NCI-H524 treated with DMSO at 0.1 percent for 48 hours (cell line): ENCODE results near the gene IL24.

Experiments
- DNase-seq: peaks from one replicate; lab custom pipeline; 2025; lab: John Stamatoyannopoulos, UW

The IL24 gene

DNA sequence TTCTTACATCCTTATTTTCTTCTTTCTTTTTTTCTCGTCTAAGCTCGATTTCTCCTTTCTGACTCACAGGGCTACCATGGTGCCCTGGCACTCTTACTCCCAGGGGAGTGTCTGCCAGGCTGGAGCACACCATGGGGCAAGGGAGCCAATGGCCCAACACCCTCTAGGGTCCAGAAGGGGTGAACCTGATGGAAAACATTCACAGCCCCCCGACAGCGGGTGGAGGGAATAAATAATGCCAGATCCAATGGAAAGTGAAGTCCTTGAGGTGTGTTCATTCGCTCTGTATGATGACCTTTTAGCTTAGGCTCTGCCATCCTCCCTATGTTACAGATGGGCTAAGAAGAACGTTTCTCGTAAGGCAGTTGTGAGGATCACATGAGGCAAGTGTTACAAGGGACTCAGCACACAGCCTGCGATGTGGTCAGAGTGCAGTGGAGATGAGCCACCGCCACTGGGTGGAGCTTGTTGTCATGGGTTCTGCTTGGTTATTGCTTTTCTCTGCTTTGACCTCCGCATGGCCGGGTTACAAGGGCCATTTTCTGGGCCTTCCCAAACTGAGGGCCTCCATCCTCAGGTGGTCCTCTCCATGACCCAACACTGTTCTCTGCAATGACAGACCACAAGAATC is 28.0 kb downstream of the IL24 start:
- no peak for DNase-seq

DNA sequence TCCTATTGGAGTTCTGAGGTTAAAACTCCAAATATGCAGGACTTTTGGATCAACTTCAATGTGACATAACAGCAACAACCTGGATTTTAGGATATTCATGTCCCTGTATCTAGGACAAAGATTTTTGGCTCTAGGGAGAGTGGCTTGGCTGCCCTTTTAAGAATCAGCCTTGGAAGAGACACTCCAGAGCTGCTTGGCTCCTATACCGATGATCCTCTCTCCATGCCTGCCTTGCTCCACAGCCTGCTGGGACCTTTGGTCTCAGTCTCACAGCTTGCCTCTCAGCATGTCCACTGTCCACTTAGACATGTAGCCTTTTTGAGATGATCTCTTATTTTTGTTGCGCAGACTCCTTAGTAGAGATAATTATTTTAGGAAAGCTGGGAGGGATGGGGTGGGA is 29.0 kb downstream of the IL24 start:
- no peak for DNase-seq

DNA sequence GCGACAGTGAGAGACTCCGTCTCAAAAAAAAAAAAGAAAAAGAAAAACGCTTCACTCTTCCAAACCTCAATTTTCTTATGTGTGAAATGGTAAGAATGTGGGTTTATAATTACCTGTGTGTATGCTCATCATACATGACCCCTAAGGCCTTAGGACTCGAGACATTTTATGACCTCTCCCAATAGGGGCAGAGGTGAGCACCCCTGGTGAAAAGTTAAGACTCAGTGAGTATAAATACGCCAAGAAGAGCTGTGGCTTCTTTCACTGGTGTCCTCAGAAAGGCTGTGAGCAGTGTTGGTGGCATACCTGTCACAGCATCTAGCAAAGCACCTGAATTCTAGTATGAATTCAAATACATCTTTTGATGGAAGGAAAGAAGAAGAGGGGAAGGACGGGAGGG is 32.3 kb downstream of the IL24 start:
- DNase-seq, result no peak

DNA sequence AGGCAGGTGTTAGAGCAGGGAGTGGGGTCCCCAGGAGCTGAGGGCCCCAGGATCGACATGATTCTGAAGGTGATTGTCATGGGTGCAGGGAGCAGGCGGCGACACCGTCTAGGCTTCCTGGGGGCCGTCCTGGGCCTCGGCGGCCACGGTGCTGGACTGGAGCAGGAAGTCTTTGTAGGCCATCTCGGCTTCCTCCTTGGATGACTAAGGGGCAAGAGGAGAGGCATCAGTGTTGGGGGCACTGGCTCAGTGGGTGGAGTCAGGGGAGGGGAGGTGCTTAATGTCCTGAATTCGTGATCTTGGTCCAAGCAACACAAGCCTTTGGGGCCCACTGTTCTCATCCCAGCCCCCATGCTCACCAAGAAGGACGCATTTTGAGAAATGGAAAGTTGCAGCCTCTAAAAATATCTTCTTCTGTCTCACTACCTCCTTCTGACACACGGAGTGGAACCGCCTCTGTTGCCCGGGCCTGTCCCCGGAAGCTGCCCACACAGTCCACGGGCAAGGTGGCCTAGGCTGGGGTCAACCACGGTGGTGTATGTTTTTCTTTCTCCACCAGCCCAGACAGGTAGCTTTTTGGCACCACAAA is 33.1 kb downstream of the IL24 start:
- DNase-seq, result no peak

DNA sequence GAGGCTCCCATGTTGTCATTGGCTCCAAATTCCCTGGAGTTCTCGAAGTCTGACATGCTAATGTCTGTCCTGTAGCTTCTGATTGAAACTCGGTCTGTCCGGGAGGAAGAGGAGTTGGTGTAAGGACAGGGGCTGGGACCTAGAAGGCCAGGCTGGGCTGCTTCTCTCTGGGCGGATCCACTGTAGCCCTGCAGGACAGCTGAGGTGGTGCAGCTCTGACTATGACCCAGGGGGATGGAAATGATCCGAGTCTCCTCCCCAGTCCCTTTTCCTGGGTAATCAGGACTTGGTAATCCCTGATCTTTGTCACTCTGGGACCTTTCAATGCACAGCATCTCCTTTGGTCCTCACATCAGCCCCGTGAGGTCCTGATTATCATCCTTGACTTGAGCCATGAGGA is 34.5 kb downstream of the IL24 start:
- DNase-seq, result no peak

DNA sequence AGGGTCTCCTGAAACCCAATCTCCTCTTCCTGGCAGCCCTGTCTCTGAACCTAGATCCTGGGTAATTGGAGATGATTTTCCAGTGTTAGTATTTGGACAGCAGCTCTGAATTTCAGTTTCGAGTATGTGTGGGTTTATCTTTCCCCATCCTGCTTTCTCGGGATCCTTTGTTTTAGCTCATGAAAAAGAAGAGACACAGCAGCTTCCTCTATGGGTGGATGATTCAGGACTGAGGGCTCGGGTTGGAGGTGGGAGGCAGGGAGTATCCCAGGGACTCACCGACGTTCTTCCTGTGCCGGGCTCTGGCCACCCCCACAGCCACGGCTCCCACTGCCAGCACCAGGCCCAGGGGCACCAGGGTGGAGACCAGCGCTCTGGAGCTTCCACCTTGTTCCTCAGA is 34.9 kb downstream of the IL24 start:
- no peak for DNase-seq

DNA sequence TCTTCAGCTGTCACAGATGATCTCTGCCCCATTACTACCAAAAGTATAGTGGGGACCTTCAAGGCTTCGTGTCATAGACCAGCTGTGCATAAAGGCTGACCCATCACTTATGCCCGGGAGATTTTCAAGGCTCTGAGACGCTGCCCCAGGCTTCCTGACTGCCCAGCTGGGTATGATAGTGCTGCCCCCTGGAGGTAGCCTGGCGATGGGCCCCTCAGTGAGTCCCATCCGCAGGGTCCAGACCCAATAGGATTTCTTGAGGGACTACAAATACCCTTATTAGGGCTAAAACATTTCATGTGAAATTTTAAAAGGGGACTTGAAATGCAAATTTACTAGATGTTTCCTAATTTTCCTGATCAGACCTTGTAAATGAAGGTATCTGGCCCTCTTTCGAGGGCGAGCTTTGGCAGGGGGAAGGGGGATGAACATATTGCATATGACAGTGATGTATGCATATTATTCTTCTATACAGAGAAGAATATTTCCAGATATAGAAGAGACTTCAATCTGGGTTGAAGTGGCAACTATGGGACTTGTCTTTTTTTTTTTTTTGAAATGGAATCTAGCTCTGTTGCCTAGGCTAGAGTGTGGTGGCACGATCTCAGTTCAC is 36.2 kb downstream of the IL24 start:
- DNase-seq, result no peak

DNA sequence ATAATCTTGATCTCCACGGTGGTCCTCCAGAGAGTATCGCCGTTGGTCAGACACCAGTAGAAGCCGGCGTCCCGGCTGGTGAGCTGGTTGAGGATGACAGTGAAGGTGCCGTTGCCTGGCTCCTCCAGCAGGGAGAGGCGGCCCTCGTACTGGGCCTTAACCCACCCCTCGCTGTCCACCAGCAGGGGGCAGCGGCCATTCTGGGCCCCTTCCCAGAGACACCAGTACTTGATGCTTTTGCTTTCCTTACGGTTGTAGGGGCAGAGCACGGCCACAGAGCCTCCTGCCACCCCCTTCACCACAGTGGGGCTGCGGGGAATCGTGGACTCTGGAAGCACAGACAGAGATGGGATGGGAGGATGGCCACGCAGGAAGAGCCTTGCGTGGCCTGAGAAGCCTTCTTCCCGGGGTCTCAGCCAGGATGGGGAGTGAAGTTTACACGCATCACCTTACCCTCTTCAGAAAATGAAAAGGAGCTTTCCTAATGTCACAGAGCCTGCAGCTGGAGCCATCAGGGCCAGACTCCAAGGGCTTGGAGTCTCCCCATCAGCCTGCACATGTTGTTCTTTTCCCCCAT is 38.3 kb downstream of the IL24 start:
- DNase-seq, result no peak

DNA sequence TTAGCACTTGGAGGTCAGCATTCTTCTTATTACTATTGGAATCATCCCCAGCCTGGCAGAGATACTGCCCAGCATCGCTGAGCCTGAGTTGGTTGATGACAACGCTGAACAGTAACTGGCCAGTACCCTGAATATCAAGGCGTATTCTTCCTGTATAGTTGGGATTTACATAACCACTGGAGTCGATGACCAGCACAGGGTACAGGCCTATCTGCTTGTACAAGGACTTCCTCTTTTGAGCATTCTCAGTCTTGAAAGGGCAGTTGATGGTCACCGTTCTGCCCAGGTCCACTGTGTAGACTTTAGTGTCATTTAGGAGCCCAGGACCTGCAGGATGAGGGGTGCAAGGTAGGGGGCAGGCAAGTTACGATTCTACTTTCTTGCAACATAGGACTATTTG is 40.2 kb downstream of the IL24 start:
- no peak for DNase-seq

DNA sequence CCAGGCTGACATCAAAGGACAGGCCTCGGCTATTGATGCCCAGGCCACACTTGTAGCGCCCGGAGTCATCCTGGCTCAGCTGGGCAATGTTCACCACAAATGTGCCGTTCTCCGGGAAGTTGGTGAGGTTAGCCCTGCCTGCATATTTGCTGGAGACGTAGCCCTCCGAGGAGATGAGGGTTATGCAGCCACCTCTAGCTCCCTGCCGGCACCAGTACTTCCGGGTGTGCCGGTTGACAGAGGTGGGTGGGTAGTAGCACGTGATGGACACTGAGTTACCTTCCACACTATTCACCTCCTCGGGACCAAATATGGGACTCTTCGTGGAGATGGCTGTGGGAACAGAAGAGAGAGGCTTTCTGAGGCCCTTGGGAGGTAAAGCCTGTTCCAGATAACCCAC is 41.9 kb downstream of the IL24 start:
- no peak for DNase-seq

DNA sequence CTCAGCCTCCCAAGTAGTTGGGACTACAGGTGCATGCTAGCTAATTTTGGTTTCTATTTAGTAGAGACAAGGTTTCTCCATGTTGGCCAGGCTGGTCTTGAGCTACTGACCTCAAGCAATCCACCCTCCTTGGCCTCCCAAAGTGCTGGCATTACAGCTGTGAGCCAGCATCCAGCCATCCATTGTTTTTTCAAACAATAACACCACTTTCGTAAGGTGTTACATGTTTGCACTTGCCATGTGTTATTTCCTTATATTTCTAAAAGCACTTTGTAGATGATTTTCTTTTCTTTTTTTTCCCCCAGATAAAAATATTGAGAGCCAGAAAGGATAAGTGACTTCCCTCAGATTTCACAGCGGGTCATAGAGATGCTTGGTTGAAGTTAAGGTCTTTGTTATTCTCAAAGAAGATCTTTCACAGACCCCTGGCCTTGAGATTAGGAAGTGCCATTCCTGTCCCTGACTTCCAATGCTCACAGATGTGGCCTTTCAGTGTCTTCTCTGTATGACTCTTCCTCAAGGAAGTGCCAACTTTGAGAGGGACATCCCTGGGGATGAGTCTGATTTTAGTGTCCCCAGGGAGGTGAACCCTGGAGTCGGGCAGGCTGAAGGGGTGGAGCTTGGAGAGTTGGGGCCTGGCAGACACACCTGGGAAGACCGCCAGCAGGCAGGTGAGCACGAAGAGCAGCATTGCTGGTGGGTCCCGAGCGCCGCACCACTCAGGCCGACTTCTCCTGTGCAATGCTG is 42.8 kb downstream of the IL24 start:
- DNase-seq, result no peak

DNA sequence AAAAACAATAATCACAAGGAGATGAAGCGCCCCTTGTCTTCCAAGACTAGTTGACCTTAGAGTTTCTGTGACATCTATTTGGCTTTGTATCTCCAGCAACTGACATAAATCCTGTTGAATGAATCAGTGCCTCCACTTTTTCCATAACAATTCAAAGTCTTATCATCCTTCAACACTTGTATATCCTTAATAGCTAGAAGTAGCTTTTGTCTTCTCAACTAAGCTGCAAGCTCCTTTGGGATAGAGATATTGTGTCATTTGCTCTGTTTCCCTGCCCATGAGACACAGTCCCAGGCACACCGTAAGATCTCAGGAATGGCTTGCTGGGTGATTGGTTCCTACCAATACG is 43.3 kb downstream of the IL24 start:
- DNase-seq, result no peak

DNA sequence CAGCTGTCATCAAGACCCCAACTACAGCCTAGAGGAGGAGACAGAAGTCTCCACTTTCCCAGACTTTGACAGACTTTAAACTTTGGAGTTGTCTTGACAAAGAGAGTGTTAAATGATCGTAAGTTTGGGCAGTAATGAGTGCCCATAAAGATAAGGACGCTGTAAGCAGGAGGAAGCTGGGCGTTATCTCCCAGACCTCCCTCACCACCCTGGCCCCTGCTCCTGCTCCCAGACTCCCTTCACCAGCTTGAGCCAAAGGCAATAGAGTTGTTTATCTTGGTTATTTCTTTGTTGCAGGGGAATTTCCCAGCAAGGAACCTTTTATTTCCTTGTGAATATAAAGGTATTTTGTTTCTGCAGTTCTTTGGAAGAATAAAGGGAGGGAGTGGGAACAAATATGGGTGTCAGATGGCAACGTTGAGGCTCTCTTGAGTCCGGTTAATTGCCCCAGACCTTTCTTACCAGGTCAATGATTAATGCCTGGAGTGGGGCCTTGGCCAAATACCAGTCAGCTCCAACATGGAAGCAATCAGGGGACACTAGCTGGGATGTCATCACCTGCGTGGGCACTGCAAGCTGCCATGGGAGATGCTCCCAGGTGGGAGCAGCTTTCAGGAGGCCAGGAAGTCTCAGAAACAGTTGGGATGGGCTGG is 44.6 kb downstream of the IL24 start:
- DNase-seq, result no peak

DNA sequence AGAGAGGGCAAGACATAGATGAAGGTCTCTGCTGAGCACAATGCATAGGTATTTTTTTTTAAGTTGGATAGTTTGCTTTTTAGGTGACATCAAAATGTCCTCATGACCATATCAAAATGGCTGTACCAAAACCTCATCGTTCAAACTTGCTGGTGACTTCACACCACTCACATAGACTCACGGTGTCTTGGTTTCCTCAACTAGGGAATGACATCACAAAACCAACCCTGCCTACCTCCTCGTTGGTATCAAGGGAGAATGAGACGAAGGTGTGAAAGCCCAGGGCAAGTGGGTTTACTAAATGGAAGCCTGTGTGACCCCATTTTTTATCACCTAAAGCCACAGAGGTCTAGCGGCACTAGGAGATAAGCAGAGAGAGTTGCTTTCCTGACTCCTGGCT is 47.5 kb downstream of the IL24 start:
- no peak for DNase-seq

DNA sequence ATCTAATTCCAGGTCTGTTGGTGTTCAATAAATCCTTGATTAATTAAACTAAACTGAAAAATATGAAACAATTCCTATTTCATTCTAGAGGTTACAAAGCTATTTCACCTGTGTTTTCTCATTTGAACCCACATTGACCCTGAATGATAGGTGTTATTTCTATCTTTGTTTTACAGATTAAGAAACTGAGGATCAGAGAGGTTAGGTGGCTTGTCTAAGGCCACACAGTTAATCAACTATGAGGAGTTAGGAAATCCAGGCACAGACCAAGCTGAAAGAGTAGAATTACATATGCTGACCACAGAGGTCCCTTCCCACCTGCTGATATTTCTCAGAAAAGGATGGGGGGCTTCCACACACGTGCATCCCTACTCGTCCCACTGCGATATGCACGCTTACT is 48.5 kb downstream of the IL24 start:
- DNase-seq, result no peak

DNA sequence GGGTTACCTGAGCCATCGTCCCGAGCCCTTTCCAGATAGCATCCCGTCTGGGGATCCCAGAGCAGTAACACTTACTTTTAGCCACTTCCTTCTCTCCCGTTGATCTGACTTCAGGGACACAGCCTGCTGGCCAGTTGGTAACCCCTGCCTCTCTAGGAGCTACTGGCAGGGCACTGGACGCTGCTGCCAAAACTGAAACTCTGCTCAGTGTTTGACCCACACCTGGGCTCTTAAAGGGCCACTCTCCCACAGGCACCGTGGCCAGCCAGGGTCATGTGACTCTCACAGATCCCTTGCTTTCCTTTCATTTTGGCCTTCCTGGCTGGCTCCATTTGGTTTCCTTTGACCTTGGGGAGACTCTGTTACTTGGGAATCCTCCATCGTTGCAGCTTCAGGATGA is 49.0 kb downstream of the IL24 start, which contains the start of gene PIGR:
Gene PIGR (minus strand): TSS at position 206 of the 400 bp plus-strand sequence. CDS start 5,935 bp downstream, outside the sequence.
- DNase-seq, result no peak

DNA sequence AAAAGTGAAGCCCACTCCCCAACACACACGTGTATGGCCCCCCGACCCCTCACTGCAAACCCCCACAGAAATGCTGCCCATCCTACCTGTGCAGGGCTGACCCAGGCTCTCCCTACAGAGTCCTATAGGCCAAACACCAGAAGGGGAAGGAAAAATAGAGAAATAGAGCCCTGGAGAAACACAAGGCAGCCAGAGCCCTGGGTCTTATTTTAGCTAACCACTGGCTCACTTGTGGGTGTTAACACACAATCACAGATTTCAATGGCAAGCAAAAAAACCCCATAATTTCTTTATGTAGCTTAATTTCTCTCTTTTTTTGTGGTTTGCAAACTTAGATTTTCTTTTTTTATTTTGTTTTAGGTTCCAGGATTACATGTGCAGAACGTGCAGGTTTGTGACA is 50.0 kb downstream of the IL24 start:
- DNase-seq, result no peak

DNA sequence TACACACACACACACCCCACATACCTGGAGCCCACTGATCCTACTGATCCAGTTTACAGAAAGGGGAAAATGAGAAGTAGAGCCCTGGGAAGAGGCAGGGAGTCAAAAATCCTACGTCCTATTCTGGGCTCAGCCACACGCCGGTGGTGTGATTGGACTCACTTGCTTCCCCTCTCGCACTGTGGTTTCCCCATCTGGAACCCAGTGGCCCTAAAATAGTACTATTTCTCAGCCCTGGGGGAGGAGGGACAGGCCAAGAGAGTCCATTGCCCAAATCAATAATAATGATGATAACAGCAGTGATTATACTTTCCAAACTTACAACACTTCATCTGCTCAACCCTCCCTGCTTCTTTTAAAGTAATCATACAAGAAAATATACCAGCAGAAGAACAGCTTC is 52.0 kb downstream of the IL24 start:
- no peak for DNase-seq

DNA sequence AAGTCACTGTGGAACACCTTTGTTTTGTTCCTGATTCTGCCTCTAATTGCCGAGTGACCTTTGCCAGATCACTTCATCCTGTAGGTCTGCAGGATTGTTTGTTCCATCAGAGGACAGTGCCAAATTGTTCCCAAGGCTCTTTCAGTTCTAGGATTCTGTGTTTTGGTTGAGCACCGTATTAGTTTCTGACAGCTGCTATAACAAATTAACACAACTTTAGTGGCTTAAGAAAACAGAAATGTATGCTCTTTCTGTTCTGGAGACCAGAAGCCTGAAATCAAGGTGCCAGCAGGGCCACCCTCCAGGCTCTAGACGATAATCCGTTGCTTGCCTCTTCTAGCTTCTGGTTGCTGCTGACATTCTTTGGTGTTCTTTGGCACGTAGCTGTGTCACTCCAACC is 52.4 kb downstream of the IL24 start:
- DNase-seq, result no peak

DNA sequence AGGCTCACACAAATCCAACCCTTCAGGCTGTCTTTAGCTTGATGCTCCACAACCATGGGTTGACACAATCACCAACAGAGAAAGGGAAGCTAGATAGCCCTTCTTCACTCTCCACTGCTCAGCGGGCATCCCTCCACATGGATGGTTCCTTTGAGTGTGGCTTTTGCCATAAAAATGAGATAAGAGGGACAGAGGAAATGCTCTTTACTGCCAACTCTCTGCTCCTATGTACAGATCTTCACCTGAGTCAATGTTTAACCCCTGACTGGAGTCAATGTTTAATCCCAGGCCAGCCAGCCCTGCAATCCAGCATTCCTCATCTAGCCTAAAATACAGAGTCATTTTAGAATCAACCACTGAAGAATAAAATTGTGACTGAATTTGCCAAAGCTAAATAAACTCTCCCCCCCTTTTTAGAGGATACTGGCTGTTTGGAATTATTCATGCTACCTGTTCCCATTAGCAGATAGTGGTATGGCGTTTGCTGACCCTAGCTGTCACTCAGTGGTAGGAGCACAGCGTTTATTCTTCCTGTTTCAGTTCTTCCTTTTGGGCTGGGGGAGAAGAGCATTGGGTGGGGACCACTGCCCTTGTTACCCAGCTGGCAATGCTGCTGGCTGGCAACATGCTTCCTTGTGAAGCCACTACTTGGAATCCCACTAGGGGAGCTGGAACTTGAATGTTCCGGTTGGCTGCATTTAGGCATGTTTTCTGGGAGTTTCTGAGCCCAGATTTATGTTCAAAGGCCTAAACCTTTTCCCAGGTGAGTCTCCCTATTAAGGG is 54.3 kb downstream of the IL24 start:
- no peak for DNase-seq

DNA sequence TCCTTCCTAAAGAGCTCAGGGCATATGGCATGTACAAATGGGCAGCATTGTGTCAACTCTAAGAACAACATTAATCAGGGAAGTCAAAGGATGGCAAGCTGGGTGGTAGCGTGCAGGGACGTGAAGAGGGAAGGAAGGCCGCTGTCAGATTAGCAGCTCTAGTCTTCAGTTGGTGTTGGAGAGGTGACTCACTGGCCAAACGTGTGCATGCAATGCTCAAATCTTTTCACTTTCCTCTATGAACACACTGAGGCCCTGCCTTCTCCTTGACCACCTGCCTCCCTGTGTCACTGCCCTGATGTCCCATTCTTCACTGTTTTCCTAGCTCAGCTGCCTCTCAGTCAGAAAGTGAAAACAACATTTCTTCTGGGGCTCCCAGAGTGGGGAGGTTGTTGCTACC is 54.9 kb downstream of the IL24 start:
- DNase-seq, result no peak

DNA sequence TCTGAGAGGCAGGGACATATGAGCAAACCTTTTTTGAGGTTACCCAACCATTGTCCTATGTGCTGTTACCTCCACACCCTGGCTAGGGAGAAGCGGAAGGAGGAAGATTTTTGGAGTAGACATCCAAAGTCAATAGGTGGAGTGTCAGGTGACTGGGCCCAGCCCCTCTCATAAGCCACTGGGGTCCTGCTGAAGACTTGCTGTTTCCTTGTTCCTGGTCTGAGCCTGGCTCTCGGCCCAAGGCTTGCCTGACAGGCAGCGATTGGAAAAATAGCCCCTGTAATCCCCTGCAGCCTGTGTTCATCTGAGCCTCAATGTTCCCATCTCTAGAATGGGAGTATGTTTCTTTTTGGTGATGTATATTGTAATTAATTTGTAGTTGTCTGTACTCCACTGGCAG is 55.9 kb downstream of the IL24 start:
- DNase-seq, result no peak
